HG03135 (cell line): ENCODE results near the gene SLC39A2.
"Not testable (repeated sequence)": the region's sequence is repeated elsewhere in the genome, so short reads cannot be mapped to it uniquely, and the experiment has no call there.

Experiments
- ATAC-seq: cut with Tn5 transposase; IDR thresholded peaks from one replicate; pipeline ENCODE4 v1.9.1; 2021; ENCODE audit warnings: mild to moderate bottlenecking, moderate library complexity; ENCODE audit not compliant: unreplicated experiment

SLC39A2 gene

DNA sequence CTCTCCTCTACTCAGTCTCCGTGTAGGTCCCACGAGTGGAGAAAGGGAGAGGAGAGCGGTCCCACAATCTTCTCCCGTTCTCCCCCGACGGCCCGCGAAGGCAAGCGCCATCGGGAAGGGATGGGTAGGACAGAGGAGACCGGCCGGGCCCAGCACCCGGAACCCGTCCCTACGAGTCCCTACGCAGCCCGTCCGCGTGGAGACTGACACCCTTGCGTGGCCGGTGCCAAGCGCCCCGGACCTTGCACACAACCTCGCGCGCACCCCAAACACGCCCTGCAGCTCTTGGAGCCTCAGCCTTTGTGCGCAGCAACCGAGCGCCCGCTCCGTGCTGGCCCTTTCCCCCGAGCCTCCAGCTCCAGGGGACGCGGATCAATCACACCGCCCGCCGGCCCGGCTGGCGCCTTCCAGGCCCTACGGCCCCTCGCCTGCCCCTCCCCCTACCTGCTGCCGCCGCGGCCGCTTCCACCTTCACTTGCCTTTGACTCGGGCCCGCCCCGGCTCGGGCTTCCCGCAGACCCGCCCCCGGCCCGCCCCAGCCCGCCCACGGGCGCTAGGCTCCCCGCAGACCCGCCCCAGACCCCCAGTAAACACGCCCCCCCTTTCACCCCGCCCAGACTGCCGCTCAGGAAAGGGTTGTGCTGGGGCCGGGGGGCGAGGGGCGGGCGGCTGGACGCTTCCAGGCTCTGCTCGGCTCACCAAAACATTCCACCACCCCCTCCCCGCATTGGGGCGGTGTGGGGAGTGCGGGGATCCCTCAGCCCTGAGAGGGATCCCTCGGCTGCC, 25.7 kb downstream of the SLC39A2 start, which contains the start of gene NDRG2:
NDRG2 (minus strand) TSS at position 477 of the 786 bp plus-strand sequence. CDS start 1,746 bp downstream, outside the sequence.
- ATAC-seq: no peak

DNA sequence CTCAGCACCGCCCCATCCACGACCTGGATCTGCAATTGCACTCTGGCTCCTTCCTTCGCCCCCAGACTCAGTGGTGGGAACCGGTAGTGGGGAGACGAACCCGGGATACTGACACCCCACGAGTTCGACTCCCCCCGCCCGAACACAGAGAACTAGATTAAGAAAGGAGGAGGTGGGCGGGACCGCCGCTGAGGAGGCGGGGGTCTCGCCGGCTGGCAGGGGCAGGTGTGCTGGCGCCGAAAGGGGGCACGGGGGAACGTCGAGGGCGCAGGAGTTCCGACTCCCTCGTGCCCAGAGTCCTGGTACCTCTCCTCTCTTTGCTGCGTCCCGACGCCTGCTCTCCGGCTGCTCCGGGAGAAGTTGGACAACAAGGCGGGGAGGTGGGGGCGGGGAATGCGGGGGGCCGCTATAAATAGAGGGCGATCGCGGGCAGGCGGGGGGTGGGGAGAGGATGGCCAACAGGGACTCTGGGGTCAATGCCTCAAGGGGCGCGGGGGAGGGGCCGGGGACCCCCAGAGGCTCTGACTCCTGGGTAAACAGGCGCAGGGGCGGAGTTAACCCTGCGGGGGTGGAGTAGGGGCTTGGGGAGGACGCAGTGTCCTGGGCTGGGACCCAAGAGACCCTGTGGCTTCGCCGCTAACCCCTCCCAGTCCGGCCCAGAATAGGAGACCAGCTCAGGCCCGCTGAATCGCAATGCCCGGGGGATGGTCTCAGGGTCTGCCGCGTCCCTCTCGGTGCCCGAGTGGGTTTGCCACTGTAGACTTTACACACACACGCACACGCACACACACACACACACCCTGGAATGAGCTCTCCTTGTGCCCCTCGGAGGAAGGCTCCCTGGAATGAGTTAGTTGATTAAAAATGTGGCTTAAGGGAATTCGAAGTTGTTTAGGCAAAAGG, 26.5 kb downstream of the SLC39A2 start:
- ATAC-seq: no peak

DNA sequence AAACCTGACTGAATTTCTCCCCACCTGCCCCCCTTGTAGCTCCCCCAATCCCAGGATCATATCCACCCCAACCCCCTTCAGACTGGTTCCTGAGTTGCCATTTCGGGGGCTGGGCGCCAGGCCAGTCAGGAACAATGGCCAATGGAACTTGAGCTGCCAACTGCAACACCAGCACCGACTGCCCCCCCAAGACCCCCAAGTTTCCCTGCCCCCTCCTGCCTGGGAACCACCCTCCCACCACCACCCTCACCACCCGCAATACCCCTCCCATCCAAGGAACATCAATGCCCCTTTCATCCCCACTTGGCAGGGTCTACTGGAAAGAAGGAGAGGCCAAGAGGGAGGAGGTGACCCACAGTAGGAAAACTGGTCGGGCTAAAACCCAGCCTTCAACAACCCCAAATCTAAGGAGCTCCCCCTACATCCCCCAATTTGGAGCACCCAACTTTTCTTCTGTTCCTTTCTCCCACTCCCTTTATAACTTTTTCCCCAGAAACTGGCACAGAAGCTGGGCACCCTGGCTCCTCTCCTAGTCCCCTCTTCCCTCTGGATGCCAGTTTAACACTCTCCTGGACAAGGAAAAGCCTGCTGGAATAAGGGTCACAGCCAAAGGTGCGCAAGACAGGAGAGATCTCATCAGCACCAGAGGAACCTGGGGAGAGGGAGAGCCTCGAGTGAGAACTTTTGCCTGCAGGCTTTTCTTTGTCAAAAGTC, 27.3 kb downstream of the SLC39A2 start:
- no peak for ATAC-seq

DNA sequence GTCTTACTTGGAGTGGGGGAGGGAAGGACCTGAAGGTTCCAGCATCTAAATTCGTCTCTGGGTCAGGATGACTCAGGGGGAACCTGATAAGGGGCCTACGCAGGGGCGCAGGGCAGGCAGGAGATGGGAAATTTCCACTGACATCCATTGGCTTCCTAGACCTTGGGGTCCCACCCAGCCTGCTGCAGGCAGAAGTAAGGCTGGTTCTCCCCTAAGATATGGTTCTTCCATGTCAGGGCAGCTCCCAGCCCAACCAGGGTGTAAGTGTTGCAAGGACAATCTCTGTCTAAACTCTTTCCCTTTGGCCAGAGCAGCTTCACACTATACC, 27.9 kb downstream of the SLC39A2 start:
- no peak for ATAC-seq

DNA sequence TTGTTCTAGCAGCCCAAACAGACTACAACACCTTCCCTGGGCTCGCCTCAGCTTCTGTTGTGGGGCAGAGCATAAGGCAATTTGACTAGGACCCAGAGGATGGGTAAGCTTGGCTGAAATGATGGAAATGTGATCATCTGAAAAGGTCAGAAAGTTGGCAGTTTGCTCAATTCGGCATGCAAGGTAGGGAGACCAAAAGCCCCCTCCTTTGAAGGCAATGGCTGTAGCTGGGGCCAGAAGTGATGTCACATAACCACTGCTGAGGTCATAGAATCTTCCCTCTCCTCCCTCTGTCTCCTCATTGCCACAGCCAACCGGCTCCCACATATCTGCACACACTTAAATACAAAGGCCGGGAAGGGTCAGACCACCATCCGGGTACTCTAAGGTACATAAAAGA, 30.8 kb downstream of the SLC39A2 start, which contains the start of gene TPPP2:
TPPP2 (plus strand) TSS at position 301 of the 400 bp plus-strand sequence. CDS start 365 bp downstream, outside the sequence.
- no peak for ATAC-seq

DNA sequence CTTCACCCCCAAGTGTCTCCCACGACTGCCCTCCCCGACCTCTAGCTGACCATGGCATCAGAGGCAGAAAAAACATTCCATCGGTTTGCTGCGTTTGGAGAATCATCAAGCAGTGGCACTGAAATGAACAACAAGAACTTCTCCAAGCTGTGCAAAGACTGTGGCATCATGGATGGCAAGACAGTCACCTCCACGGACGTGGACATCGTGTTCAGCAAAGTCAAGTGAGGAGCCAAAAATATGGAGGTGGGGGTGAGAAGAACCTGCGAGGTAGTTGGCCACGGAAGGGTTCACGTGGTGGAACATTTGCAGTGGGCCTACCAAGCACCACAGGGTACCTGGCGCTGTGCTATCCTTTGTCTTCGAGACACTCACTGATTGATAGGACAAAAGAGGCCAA, 31.4 kb downstream of the SLC39A2 start:
- no peak for ATAC-seq

DNA sequence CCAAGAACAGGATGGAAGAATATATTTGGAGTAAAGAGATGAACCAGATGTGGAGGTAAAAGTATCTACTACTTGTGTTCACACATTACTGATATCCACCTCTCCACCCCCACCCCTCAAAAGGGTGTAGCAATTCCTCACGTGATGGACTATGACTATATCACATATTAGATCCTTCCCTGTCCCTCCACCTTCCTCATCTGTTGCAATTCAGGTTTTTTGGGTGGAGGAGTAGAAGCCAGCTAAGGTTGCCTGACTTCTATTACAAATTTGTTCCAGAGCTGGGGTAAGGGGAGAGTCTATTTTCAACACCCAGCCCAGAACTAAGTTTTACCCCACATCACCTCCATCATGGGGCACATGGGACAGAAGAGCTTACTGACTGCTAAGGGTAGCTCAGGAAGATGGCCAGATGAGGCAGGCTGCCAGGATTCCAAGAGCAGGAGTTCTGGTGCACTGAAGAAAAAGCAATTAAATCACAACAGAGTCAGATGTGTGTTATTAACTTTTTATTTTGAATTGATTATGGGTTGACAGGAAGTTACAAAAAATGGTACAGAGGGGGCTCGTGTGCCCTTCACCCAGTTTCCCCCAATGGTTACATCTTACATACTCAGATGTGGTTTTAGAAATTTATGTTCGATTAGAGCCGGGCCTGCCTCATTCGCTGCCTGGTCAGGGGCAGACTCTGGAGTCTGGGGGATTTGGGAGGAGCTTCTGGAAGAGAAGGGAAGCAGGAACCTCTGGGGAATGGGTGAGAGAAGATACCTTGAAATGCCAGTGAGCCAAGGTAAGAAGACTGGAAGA, 33.4 kb downstream of the SLC39A2 start:
- no peak for ATAC-seq

DNA sequence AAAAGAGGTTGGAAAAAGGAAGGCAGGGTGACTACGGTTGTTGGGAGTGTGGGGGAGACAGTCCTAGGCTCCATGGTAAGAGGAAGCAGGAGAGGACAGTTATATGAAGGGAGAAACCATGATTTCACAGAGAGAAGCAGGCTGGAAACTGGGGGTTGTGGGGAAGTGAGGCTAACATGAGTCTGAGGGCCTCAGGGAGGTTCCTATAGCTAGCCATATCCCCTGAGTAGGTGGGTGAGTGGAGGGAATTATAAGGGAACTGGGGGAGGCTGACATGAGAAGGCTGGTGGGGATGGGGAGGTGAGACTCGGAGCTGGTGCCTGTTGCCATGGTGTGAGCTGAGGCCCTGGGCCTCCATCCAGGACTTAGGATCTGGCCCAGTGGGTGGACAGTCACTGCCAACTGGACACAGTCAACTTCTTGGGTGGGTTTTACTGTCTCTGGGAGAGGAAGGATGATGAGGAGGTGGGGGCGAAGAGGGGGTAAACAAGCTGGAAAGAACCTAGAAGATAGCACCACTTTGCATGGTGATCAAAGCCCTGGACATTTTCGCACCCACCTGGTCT, 34.1 kb downstream of the SLC39A2 start:
- no peak for ATAC-seq

DNA sequence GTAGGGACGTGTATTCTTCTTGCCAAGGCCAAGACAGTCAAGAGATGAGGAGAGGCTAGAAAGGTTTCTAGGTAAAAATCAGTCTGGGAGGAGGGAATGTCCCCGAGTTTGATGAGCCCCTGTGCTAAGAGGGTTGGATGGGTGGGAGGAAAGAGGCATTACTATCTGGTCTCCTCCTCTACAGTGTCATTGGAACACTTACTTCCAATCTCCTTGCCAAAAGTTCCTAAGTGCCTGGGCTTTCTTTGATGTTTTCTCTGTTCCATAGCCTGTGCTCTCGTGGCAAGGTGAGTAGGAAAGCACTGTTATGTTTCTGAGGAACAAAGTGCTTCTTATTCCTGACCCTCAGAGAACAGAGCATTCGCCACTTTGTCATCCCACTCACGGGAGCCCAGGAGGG, 35.6 kb downstream of the SLC39A2 start, which contains the start of gene RNASE13:
RNASE13 (minus strand) TSS at position 101 of the 400 bp plus-strand sequence. CDS start 519 bp downstream, outside the sequence.
- ATAC-seq: no peak

DNA sequence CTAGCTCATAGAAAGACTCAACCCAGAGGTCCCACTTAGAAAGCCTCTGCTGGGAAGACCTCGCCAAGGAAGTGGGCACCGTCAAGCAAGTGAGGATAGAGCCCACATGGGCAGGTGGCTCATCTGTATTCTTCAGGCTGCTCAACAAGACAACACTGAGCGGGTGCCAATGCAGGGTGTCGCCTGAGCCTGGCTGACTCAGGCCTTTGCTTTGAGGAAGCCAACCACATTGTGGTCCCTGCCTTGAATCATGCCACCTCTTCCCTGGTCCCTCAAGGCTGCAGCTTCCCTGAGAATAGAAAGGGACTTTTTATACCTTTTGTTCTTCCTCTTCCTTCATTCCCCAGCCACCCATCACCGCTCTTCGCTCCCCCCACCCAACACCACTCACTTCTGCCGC, 37.7 kb downstream of the SLC39A2 start:
- no peak for ATAC-seq

DNA sequence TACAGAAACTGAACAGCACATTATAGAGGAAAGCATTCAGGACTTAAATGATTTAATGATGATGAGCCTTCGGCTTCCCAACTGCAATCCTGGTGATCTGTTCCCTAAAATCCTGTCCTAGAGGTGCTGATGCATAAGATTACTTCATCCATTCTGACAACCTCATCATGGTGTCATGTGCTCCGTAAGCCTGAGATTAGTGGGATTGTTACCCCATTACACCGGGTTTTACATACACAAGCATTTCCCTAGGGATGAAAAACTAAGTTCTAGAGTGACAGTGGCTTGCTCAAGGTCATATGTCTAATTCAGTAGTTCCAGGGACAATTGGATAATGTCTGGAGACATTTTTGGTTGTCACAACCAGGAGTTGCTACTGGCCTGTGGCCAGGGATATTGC, 38.1 kb downstream of the SLC39A2 start:
- ATAC-seq: no peak

DNA sequence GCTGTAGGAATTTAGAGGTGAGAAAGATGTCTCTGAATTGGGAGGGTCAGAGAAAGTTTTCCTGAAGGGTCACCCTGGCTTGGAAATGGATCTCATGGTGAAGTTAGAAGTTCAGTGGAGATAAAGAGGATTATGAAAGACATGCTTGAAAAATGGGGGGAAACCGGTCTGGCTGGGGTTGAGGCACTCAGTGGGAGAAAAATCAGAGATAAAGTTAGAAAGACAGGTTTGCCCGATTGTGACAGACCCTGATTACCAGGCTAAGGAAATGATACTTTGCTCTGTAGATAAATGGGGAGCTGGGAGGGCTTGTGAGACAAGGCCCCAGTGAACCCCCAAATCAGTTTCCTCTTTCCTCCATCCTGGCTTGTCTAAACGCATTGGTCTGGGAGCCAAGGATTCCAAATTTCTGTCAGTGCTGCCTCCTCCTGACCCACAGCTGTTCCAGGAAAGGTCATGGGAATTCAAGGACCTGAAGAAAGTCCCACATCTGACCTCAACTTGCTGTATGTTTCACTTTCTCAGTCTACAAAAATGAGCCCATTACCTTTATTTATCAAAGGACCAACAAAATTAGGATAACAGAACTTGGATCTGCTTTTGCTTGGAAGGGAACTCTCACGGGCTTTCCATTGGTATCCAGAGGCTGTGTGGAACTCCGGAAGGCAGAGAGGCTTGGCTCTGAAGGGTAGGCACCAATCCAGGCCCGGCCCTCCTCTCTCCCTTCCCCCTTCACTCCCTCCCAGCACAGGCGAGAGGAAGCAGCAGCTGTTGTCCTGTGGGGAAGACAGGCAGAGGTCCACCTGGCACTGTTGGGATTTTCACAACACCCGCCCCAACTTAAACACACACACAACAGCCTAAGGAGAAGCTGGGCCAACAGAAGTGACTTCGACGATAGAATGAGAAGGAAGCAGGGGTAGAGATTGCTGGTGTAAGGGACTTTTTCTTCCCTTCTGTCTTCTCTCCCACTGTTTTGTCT, 39.6 kb downstream of the SLC39A2 start:
- ATAC-seq: no peak

DNA sequence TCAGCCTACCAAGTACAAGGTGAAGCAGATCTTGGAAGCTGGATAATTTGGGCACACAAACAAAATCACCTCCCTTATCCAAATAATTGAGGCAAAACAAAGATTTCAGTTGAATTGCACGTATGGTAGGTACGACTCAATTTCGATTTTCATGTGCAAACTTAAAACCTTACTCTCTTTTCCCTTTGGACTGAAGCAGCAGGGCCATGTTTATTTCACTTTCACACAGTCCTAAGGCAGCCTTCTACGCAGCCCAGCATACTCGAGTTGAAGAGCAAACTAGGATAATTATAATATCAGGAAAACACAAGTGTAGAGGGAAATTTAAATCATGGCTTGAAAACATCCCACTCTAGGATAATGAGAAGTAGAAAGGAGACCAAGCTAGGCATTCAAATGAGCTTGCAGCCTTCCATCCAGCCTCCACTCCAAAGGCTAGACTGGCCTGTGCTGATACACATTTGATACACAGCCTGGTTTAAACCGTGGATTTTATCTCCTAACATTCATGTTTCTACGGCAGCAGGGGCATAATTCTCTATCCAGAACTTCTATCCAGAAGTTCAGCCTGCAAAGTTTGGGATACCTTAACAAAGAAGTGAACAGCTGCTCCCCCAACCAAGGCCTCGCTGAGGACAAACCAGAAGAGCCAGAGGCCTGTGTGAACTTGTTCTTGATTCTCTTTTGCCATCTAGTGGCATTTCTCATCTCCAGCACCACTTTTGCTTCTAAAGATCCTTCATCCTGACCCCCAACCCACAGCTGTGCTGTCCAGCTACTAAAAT, 40.7 kb downstream of the SLC39A2 start:
- ATAC-seq: no peak

DNA sequence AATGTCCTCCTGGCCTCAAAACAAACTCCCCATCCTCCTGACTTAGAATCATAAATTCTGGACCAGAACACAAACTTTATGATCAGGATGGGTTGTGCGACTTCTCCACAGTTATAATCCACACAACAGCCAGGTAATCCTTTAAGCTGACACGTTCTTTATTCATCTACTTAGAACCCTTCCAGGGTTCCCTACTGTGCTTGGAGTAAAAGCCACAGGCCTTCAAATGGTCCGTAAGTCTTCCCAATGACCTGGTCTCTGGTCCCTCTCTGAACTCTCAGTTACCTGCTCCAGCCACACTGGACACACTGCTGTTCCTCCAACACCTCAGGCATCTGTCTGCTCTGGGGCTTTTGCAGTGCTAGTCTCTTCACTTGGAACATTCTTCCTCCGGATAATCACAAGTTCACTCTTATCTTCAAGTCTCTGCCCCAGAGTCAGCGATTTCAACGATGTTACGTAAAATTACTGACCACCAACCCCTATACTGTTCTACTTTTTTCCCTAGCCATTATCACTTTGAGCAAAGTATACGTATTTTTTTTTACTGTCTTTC, 41.4 kb downstream of the SLC39A2 start:
- ATAC-seq: no peak

DNA sequence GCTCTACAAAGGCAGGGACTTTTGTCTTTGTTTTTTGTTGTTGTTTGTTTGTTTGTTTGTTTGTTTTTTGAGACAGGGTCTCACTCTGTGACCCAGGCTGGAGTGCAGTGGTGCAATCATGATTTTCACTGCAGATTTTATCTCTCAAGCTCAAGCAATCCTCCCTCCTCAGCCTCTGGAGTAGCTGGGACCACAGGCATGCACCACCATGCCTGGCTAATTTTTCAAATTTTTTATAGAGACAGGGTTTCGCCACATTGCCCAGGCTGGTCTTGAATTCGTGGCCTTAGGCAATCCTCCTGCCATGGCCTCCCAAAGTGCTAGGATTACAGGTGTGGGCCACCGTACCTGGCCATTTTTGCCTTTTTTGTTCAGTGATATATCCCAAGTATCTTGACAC, 41.8 kb downstream of the SLC39A2 start:
- not testable (repeated sequence) for ATAC-seq

DNA sequence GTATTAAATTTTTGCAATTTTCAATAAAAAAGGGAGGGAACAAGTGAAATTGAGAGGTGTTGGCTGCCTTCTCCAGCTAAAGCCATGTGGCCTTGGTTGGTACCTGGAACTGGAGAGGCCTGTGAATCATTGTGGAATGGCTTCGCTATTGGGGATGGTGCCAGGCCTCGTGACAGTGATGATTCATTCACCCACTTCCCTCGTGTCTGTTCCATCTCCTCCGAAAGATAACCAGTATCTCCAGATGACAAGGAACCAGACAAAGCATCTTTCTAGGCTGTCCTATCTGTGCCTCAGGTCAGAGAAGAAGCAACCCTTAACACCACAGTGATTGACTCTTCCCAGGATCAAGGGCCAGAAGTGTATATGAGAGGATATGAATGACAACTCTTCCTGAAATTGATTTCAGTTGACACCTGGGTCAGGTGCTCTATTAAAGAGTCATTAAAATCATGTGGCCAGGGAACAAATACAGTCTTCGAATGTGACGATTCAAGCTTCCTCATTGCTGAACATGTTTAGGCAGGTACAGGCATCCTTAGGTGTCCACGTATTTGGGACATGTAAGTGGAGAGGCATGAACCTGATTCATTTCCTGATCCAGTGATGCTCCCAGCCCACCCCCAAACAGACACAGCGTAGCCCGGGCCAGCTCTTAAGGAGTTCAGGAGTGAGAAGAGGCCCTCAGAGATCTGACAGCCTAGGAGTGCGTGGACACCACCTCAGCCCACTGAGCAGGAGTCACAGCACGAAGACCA, 42.8 kb downstream of the SLC39A2 start, which contains the start of gene RNASE7:
RNASE7 (plus strand) TSS at position 687 of the 758 bp plus-strand sequence. CDS start 631 bp downstream, outside the sequence.
- ATAC-seq: no peak

DNA sequence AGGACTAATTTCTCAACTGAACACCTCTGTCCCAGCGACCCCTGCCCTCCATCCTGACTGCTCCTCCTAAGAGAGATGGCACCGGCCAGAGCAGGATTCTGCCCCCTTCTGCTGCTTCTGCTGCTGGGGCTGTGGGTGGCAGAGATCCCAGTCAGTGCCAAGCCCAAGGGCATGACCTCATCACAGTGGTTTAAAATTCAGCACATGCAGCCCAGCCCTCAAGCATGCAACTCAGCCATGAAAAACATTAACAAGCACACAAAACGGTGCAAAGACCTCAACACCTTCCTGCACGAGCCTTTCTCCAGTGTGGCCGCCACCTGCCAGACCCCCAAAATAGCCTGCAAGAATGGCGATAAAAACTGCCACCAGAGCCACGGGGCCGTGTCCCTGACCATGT, 43.8 kb downstream of the SLC39A2 start:
- ATAC-seq: no peak
